Panc1 (cell line): ENCODE results near the gene ABCC4. TPM values are rescaled to one million over a fixed set of nuclear protein-coding genes. Genes with fewer than 3 reads are reported as not detected.

Experiments used
- ATAC-seq: fragments of 200-7000 bp; cut with Tn5 transposase; 2 replicates; pipeline ENCODE4 v1.9.1; 2020; ENCODE audit warnings: mild to moderate bottlenecking, moderate library complexity
- BruUV-seq: library from RNA; stranded (reverse); fragments of 400-500 nt; replicated peaks from 2 replicates; lab custom pipeline; 2021; lab: Mats Ljungman, UMichigan
- CTCF ChIA-PET: fragments of 300-600 bp; sonication (Branson Sonifier 250); formaldehyde crosslinking; loops from one replicate; lab custom pipeline; 2022; ENCODE audit warnings: antibody characterized with exemption; lab: Charles Lee
- POLR2A ChIA-PET: fragments of 300-600 bp; sonication (Branson Sonifier 250); formaldehyde crosslinking; loops from one replicate; lab custom pipeline; 2022; ENCODE audit warnings: antibody characterized with exemption; lab: Charles Lee
- DNase-seq: peaks from one replicate; pipeline ENCODE4 v3.0.0-alpha.2; 2010; ENCODE audit warnings: low read depth, low spot score
- H3K27ac ChIP-seq: 2 replicates; pipeline ENCODE4 v1.5.1; 2011; ENCODE audit warnings: mild to moderate bottlenecking, low read length, inconsistent platforms
- H3K27me3 ChIP-seq: fragments of 200-500 bp; sonication (Bioruptor generic); 2 replicates; pipeline ENCODE4 v1.6.0; 2014; ENCODE audit warnings: low read length, inconsistent platforms; ENCODE audit not compliant: control insufficient read depth, insufficient read depth
- H3K36me3 ChIP-seq: fragments of 200-500 bp; sonication (Bioruptor generic); 2 replicates; pipeline ENCODE4 v1.5.1; 2014; ENCODE audit warnings: inconsistent platforms, mild to moderate bottlenecking, low read length, moderate library complexity; ENCODE audit not compliant: control insufficient read depth, insufficient read depth
- H3K4me1 ChIP-seq: 2 replicates; pipeline ENCODE4 v1.5.1; 2011; ENCODE audit warnings: inconsistent platforms, mild to moderate bottlenecking, low read length, moderate library complexity; ENCODE audit not compliant: control insufficient read depth, insufficient read depth
- H3K4me3 ChIP-seq, 2 experiments: 2 replicates each; pipeline ENCODE4 v1.5.1; 2011 to 2012; ENCODE audit warnings: low read depth in 2 of 2, low read length in 2 of 2, mild to moderate bottlenecking in 2 of 2, inconsistent platforms in 1 of 2, moderate library complexity in 1 of 2
- H3K9me3 ChIP-seq: fragments of 200-500 bp; sonication (Bioruptor generic); 2 replicates; pipeline ENCODE4 v1.5.1; 2014; ENCODE audit warnings: low read depth, mild to moderate bottlenecking, inconsistent platforms, low read length, moderate library complexity; ENCODE audit not compliant: control insufficient read depth, insufficient read depth
- CTCF ChIP-seq: fragments of 450-650 bp; IDR thresholded peaks from 2 replicates; pipeline ENCODE4 v1.5.1; 2017; ENCODE audit warnings: mild to moderate bottlenecking
- POLR2AphosphoS5 ChIP-seq: IDR thresholded peaks from 2 replicates; pipeline ENCODE4 v1.6.1; 2012; ENCODE audit warnings: mild to moderate bottlenecking, low read depth, low read length, moderate library complexity
- REST ChIP-seq, 2 experiments: IDR thresholded peaks; 2 replicates each; pipeline ENCODE4 v1.6.1; 2011 to 2012; ENCODE audit warnings: low read depth in 2 of 2, control low read depth in 1 of 2, low read length in 1 of 2, mild to moderate bottlenecking in 1 of 2, moderate library complexity in 1 of 2; ENCODE audit not compliant: insufficient read depth in 1 of 2
- SIN3A ChIP-seq: IDR thresholded peaks from 2 replicates; pipeline ENCODE4 v1.6.1; 2012; ENCODE audit warnings: low read depth, mild to moderate bottlenecking, low read length, moderate library complexity, borderline replicate concordance; ENCODE audit not compliant: insufficient read depth
- TCF7L2 ChIP-seq: IDR thresholded peaks from 2 replicates; pipeline ENCODE4 v1.6.1; 2011; ENCODE audit warnings: mild to moderate bottlenecking, low read depth, low read length, inconsistent platforms
- in situ Hi-C: cut with HindIII; loops from 2 replicates; pipeline ENCODE4 v1.10.0; 2016; ENCODE audit warnings: low sequenced_read_pairs, low pct_unique_long_range_greater_than_20kb
- intact Hi-C: fragments of 100-400 bp; cut with micrococcal nuclease; formaldehyde crosslinking; loops from one replicate; pipeline ENCODE4 v1.10.0; 2022; ENCODE audit not compliant: unreplicated experiment
- total RNA-seq: library from RNA; stranded (reverse); gene quantifications from one replicate; pipeline ENCODE4 v1.2.1, GENCODE V29; 2021; ENCODE audit not compliant: unreplicated experiment

Gene ABCC4
- total RNA-seq, 1 experiment from 2014 or later, result 69.3 TPM

DNA sequence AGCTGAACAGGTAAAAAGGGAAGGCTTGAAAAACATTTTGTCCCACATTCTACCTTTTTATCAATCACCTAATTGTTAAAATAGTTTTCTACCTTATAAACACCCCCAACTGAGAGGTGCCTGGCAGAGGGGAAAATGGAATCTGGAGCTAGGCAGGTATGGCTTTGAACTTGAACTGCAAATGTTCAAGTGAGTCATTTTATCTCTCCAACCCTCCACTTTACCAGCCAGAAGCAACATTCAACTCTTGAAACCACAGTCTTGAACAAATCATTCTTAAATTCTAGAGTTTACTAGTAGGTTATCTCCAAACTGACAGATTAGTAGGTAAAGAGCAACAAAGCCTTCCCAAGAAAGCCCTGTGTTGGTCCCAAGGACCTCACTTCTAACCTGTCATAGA lies 116.9 kb downstream of the ABCC4 start:
- DNase-seq (no peak), ATAC-seq (no peak)
- no peak overlapping the region for H3K4me3 ChIP-seq
- H3K27me3 ChIP-seq, result no peaks in the 10 kb centered on the region
- no peaks in the 10 kb centered on the region for H3K4me1 ChIP-seq
- no peak overlapping the region for H3K27ac ChIP-seq
- no TSS peak for BruUV-seq
- no peak for TF ChIP-seq POLR2AphosphoS5
- no peak for TF ChIP-seq SIN3A
- TF ChIP-seq TCF7L2, result no peak
- no peak for TF ChIP-seq REST (IDR thresholded peaks at IDR 0.05; ENCODE audit: insufficient read depth in 1 of 2, low read depth in 2 of 2, low read length in 1 of 2)
- TF ChIP-seq CTCF, result no peak
- in situ Hi-C loops (no loop called here), intact Hi-C loops (no loop called here)
- peaks cover 7% of the 10 kb centered on the region; the same call in 1 of the 2 replicates for H3K36me3 ChIP-seq
- ChIA-PET CTCF (no interaction called here), POLR2A (no interaction called here)
- no peaks in the 10 kb centered on the region for H3K9me3 ChIP-seq

GRCh38 chr13:95182570-95183265 lies 118.5 kb downstream of the ABCC4 start:
- no peaks in the 10 kb centered on the region for H3K4me1 ChIP-seq
- POLR2A ChIA-PET, result no interaction called here
- no TSS peak for BruUV-seq
- H3K4me3 ChIP-seq, result no peak overlapping the region
- CTCF ChIA-PET, result no interaction called here
- H3K36me3 ChIP-seq, result 0 out of 2 replicates have a peak, but pooled peaks cover 3% of the 10 kb centered on the region
- TF ChIP-seq CTCF, result no peak
- no peak for TF ChIP-seq REST (IDR thresholded peaks at IDR 0.05; ENCODE audit: insufficient read depth in 1 of 2, low read depth in 2 of 2, low read length in 1 of 2)
- TF ChIP-seq POLR2AphosphoS5, result no peak
- TF ChIP-seq SIN3A, result no peak
- TF ChIP-seq TCF7L2, result no peak
- intact Hi-C loops (no loop called here), in situ Hi-C loops (no loop called here)
- H3K27ac ChIP-seq, result no peak overlapping the region
- no peak for DNase-seq
- H3K9me3 ChIP-seq, result no peaks in the 10 kb centered on the region
- no peak for ATAC-seq
- H3K27me3 ChIP-seq, result no peaks in the 10 kb centered on the region
